ENCODE measurements around the gene NR1I2.

NR1I2 gene

GRCh38 chr3:119751423-119751822 lies 30.5 kb upstream of the NR1I2 start:
- H3K4me1 ChIP-seq (ENCODE audit: insufficient read depth, low read length, poor library complexity, severe bottlenecking): no peaks in the 10 kb centered on the region
- peaks cover 7% of the 10 kb centered on the region for H3K27me3 ChIP-seq (ENCODE audit: insufficient read depth, low read length, poor library complexity, severe bottlenecking)
- no peaks in the 10 kb centered on the region for H3K79me2 ChIP-seq (ENCODE audit: insufficient read depth, low read length)
- H3K9me3 ChIP-seq (ENCODE audit: insufficient read depth, low read depth, low read length): no peaks in the 10 kb centered on the region
- no peak overlapping the region for H3K4me2 ChIP-seq (ENCODE audit: low read depth, low read length, poor library complexity, severe bottlenecking)
- no peak overlapping the region for H2AFZ ChIP-seq (ENCODE audit: low read length)
- no peak overlapping the region for H3K9ac ChIP-seq (ENCODE audit: low read depth, low read length, poor library complexity, severe bottlenecking)
- no peaks in the 10 kb centered on the region for H3F3A ChIP-seq (ENCODE audit: low read depth)
- H3K36me3 ChIP-seq (ENCODE audit: insufficient read depth, low read length): no peaks in the 10 kb centered on the region
- H3K9me2 ChIP-seq (replicated peaks; ENCODE audit: low read depth, low read length): no peaks in the 10 kb centered on the region
- no peaks in the 10 kb centered on the region for H4K20me1 ChIP-seq (ENCODE audit: insufficient read depth, low read length, poor library complexity, severe bottlenecking)
- no peak overlapping the region for H3K4me3 ChIP-seq (ENCODE audit: low read length, poor library complexity, severe bottlenecking)
- no peak for TF ChIP-seq EZH2phosphoT487 (IDR thresholded peaks at IDR 0.05; ENCODE audit: borderline replicate concordance)
- TF ChIP-seq CTCF (conservative IDR thresholded peaks at IDR 0.05; ENCODE audit: low read length): no peak

DNA sequence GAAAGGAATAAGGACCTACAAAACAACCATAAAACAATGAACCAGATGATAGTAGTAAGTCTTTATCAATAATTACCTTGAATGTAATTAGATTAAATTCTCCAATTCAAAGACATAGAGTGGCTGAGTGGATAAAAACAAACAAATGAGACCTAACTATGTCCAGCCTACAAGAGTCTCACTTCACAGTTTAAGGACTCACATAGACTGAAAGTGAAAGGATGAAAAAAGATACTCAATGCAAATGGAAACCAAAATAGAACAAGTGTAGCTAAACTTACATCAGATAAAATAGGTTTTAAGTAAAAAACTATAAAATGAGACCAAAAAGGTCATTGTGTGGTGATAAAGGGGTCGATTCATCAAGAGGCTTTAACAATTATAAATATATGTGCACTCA lies 21.9 kb upstream of the NR1I2 start:
- Histone ChIP-seq H3K9me2 (replicated peaks; ENCODE audit: low read depth, low read length) (no peaks in the 10 kb centered on the region), H3K4me2 (ENCODE audit: low read depth, low read length, poor library complexity, severe bottlenecking) (no peak overlapping the region), H3K4me1 (ENCODE audit: insufficient read depth, low read length, poor library complexity, severe bottlenecking) (no peaks in the 10 kb centered on the region), H3K27me3 (ENCODE audit: insufficient read depth, low read length, poor library complexity, severe bottlenecking) (peaks cover 25% of the 10 kb centered on the region), H2AFZ (ENCODE audit: low read length) (no peak overlapping the region), H3K9ac (ENCODE audit: low read depth, low read length, poor library complexity, severe bottlenecking) (no peak overlapping the region), H3K4me3 (ENCODE audit: low read length, poor library complexity, severe bottlenecking) (no peak overlapping the region), H3K79me2 (ENCODE audit: insufficient read depth, low read length) (no peaks in the 10 kb centered on the region), H4K20me1 (ENCODE audit: insufficient read depth, low read length, poor library complexity, severe bottlenecking) (no peaks in the 10 kb centered on the region), H3F3A (ENCODE audit: low read depth) (no peaks in the 10 kb centered on the region), H3K9me3 (ENCODE audit: insufficient read depth, low read depth, low read length) (no peaks in the 10 kb centered on the region), H3K36me3 (ENCODE audit: insufficient read depth, low read length) (no peaks in the 10 kb centered on the region)
- TF ChIP-seq EZH2phosphoT487 (IDR thresholded peaks at IDR 0.05; ENCODE audit: borderline replicate concordance): no peak
- TF ChIP-seq CTCF (conservative IDR thresholded peaks at IDR 0.05; ENCODE audit: low read length): no peak

DNA sequence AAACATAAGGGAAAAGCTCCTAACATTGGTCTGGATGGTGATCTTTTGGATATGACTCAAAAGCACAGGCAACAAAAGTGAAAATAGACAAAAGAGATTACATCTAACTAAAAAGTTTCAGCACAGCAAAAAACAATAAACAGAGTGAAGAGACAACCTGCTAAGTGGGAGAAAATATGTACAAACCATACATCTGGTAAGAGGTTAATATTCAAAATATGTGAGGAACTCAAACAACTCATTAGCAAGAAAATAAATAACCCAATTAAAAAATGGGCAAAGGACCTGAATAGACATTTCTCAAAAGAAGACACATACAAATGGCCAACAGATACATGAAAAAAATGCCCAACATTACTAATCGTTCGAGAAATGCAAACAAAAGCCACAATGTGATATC lies 19.0 kb upstream of the NR1I2 start:
- TF ChIP-seq EZH2phosphoT487 (IDR thresholded peaks at IDR 0.05; ENCODE audit: borderline replicate concordance) (no peak), CTCF (conservative IDR thresholded peaks at IDR 0.05; ENCODE audit: low read length) (no peak)
- no peak overlapping the region for H3K4me3 ChIP-seq (ENCODE audit: low read length, poor library complexity, severe bottlenecking)

More for the DNA sequence above, 19.0 kb upstream of the NR1I2 start:
- H2AFZ ChIP-seq (ENCODE audit: low read length): no peak overlapping the region
- H3K27me3 ChIP-seq (ENCODE audit: insufficient read depth, low read length, poor library complexity, severe bottlenecking): peaks cover 20% of the 10 kb centered on the region
- no peaks in the 10 kb centered on the region for H4K20me1 ChIP-seq (ENCODE audit: insufficient read depth, low read length, poor library complexity, severe bottlenecking)
- H3K4me2 ChIP-seq (ENCODE audit: low read depth, low read length, poor library complexity, severe bottlenecking): no peak overlapping the region
- H3K9ac ChIP-seq (ENCODE audit: low read depth, low read length, poor library complexity, severe bottlenecking): no peak overlapping the region
- no peaks in the 10 kb centered on the region for H3F3A ChIP-seq (ENCODE audit: low read depth)
- no peaks in the 10 kb centered on the region for H3K79me2 ChIP-seq (ENCODE audit: insufficient read depth, low read length)
- H3K36me3 ChIP-seq (ENCODE audit: insufficient read depth, low read length): no peaks in the 10 kb centered on the region
- H3K9me3 ChIP-seq (ENCODE audit: insufficient read depth, low read depth, low read length): no peaks in the 10 kb centered on the region
- no peaks in the 10 kb centered on the region for H3K9me2 ChIP-seq (replicated peaks; ENCODE audit: low read depth, low read length)
- no peaks in the 10 kb centered on the region for H3K4me1 ChIP-seq (ENCODE audit: insufficient read depth, low read length, poor library complexity, severe bottlenecking)
